ENCODE data around the gene SP2.

Gene SP2

DNA sequence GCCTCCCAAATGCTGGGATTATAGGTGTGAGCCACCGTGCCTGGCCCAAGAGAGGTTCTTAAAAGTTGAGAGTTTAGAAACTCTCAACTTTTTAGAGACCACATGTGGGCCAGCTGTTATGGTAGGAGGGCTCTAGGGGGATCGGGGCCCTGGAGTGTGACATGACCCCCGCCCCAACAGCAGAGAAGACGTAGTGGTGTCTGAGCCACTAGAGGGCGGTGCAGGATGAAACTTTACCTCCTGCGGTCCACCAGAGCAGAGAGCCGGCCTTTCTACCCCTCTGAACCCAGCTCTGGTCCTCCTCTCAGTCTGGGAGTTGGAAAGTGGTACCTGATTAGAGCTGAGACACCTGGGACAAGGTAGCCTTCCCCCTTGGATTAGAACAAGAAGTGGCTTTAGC, 82.3 kb downstream of the SP2 start:
- H3K79me2 ChIP-seq (ENCODE audit: insufficient read depth, low read depth), result no peaks in the 10 kb centered on the region
- no peaks in the 10 kb centered on the region for H3K4me1 ChIP-seq (ENCODE audit: low read depth, poor library complexity, severe bottlenecking)
- no peak overlapping the region for H3K4me2 ChIP-seq
- H3K9ac ChIP-seq, result no peak overlapping the region
- no peak overlapping the region for H2AFZ ChIP-seq (ENCODE audit: low read depth)
- H3K27ac ChIP-seq, result no peak overlapping the region
- H3K36me3 ChIP-seq (ENCODE audit: insufficient read depth), result no peaks in the 10 kb centered on the region
- no peak overlapping the region for H3K4me3 ChIP-seq (IDR thresholded peaks at IDR 0.05; ENCODE audit: insufficient read depth, low read depth, low read length)
- H4K20me1 ChIP-seq (ENCODE audit: insufficient read depth), result no peaks in the 10 kb centered on the region
- no peaks in the 10 kb centered on the region for H3K27me3 ChIP-seq (ENCODE audit: insufficient read depth, low read depth)
- TF ChIP-seq, protein P1, sequence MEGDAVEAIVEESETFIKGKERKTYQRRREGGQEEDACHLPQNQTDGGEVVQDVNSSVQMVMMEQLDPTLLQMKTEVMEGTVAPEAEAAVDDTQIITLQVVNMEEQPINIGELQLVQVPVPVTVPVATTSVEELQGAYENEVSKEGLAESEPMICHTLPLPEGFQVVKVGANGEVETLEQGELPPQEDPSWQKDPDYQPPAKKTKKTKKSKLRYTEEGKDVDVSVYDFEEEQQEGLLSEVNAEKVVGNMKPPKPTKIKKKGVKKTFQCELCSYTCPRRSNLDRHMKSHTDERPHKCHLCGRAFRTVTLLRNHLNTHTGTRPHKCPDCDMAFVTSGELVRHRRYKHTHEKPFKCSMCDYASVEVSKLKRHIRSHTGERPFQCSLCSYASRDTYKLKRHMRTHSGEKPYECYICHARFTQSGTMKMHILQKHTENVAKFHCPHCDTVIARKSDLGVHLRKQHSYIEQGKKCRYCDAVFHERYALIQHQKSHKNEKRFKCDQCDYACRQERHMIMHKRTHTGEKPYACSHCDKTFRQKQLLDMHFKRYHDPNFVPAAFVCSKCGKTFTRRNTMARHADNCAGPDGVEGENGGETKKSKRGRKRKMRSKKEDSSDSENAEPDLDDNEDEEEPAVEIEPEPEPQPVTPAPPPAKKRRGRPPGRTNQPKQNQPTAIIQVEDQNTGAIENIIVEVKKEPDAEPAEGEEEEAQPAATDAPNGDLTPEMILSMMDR (conservative IDR thresholded peaks at IDR 0.05; ENCODE audit: low read depth, low read length), result peak; percentile 80

Measured in KMS-11 (cell line).